Measurements from ENCODE around the gene TMEM239. TPM values are rescaled to one million over a fixed set of nuclear protein-coding genes. Genes with fewer than 3 reads are reported as not detected.

Gene TMEM239
- total RNA-seq, 1 donor from 2014 or later: not detected

GRCh38 chr20:2801286-2801728 lies 14.9 kb upstream of the TMEM239 start:
- Histone ChIP-seq H3K27me3 (peaks cover 10% of the 10 kb centered on the region), H3K4me3 (no peak overlapping the region), H3K4me1 (no peaks in the 10 kb centered on the region), H3K27ac (no peak overlapping the region), H3K9me3 (no peaks in the 10 kb centered on the region), H3K36me3 (no peaks in the 10 kb centered on the region)
- intact Hi-C loops (cut with DNase I): no loop called here
- TF ChIP-seq CTCF (IDR thresholded peaks at IDR 0.05): no peak
- DNase-seq (ENCODE audit: low spot score in 2 of 2): no peak

GRCh38 chr20:2804041-2804828 lies 11.9 kb upstream of the TMEM239 start:
- Histone ChIP-seq H3K36me3 (no peaks in the 10 kb centered on the region), H3K9me3 (no peaks in the 10 kb centered on the region), H3K4me1 (no peaks in the 10 kb centered on the region), H3K27ac (no peak overlapping the region), H3K4me3 (no peak overlapping the region), H3K27me3 (peaks cover 10% of the 10 kb centered on the region)
- intact Hi-C loops (cut with DNase I): no loop called here
- TF ChIP-seq CTCF (IDR thresholded peaks at IDR 0.05): no peak
- DNase-seq (ENCODE audit: low spot score in 2 of 2): peak in 1 of 2 donors; percentile 7

GRCh38 chr20:2804852-2805688 lies 11.1 kb upstream of the TMEM239 start:
- Histone ChIP-seq H3K4me3 (no peak overlapping the region), H3K9me3 (no peaks in the 10 kb centered on the region), H3K27ac (no peak overlapping the region), H3K4me1 (no peaks in the 10 kb centered on the region), H3K36me3 (no peaks in the 10 kb centered on the region), H3K27me3 (peaks cover 10% of the 10 kb centered on the region)
- peak in 1 of 2 donors; percentile 47 for DNase-seq (ENCODE audit: low spot score in 2 of 2)
- intact Hi-C loops (cut with DNase I): no loop called here
- TF ChIP-seq CTCF (IDR thresholded peaks at IDR 0.05): no peak

GRCh38 chr20:2805689-2806350 lies 10.3 kb upstream of the TMEM239 start:
- intact Hi-C loops (cut with DNase I): no loop called here
- H3K27ac ChIP-seq: no peak overlapping the region
- no peak for DNase-seq (ENCODE audit: low spot score in 2 of 2)
- H3K9me3 ChIP-seq: no peaks in the 10 kb centered on the region
- H3K27me3 ChIP-seq: peaks cover 10% of the 10 kb centered on the region
- no peaks in the 10 kb centered on the region for H3K4me1 ChIP-seq
- no peak overlapping the region for H3K4me3 ChIP-seq
- H3K36me3 ChIP-seq: no peaks in the 10 kb centered on the region
- TF ChIP-seq CTCF (IDR thresholded peaks at IDR 0.05): no peak

GRCh38 chr20:2806351-2806701 lies 9.8 kb upstream of the TMEM239 start:
- Histone ChIP-seq H3K36me3 (no peaks in the 10 kb centered on the region), H3K4me3 (no peak overlapping the region), H3K9me3 (no peaks in the 10 kb centered on the region), H3K27me3 (peaks cover 6% of the 10 kb centered on the region), H3K27ac (no peak overlapping the region), H3K4me1 (no peaks in the 10 kb centered on the region)
- intact Hi-C loops (cut with DNase I): no loop called here
- TF ChIP-seq CTCF (IDR thresholded peaks at IDR 0.05): no peak
- DNase-seq (ENCODE audit: low spot score in 2 of 2): no peak

All from ascending aorta (tissue), 2 donors.